Effector memory CD4-positive, alpha-beta T cell (primary cell): ENCODE results near the gene RAD51B.

ENCODE experiments used
- DNase-seq, 3 donors: peaks; one replicate each; pipeline ENCODE4 v3.0.0-alpha.2; 2020
- H3K27ac ChIP-seq: 2 replicates; pipeline ENCODE4 v1.7.0; 2013; ENCODE audit warnings: mild to moderate bottlenecking, low read length, moderate library complexity; ENCODE audit not compliant: insufficient read depth, poor library complexity, severe bottlenecking
- H3K27me3 ChIP-seq: replicated peaks from 2 replicates; pipeline ENCODE4 v1.7.0; 2013; ENCODE audit warnings: mild to moderate bottlenecking, low read length; ENCODE audit not compliant: insufficient read depth, control insufficient read depth, poor library complexity, severe bottlenecking
- H3K36me3 ChIP-seq: 2 replicates; pipeline ENCODE4 v1.7.0; 2013; ENCODE audit warnings: mild to moderate bottlenecking, low read length, moderate library complexity; ENCODE audit not compliant: control insufficient read depth, insufficient read depth
- H3K4me1 ChIP-seq: 2 replicates; pipeline ENCODE4 v1.7.0; 2013; ENCODE audit warnings: low read length, mild to moderate bottlenecking; ENCODE audit not compliant: control insufficient read depth, insufficient read depth, poor library complexity, severe bottlenecking
- H3K4me3 ChIP-seq: 2 replicates; pipeline ENCODE4 v1.7.0; 2013; ENCODE audit warnings: low read length, low read depth, mild to moderate bottlenecking; ENCODE audit not compliant: insufficient read depth, poor library complexity, severe bottlenecking
- H3K9me3 ChIP-seq: 2 replicates; pipeline ENCODE4 v1.7.0; 2013; ENCODE audit warnings: mild to moderate bottlenecking, low read length, moderate library complexity; ENCODE audit not compliant: control insufficient read depth

The RAD51B gene

DNA sequence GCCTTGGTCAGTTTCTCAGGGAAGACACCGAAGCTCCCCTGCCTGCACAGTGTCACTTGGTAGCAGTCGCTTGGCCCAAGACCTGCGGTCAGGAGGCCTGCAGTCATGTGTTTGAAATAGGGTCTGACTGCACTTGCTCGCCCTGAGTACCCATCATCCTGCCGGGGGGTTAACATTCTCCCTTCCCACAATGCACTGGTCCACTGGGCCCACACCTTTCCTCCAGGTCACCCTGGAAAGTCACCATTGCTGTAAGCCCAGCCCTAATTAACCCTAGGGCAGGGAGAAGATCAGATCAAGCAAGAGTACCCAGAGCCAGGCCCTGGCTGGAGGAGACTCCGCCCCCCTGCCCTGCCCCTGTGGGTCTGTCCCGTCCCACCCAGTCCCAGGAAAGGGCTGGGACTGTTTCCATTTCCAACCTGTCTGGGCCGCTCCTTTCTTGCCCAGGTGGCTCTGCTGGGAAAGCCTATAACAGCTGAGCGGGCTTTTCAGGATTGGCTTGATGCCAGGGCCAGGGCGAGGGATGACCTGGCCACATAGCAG is 886.2 kb downstream of the RAD51B start:
- no peak overlapping the region for H3K4me3 ChIP-seq
- DNase-seq, result no peak
- H3K36me3 ChIP-seq, result no peaks in the 10 kb centered on the region
- H3K27me3 ChIP-seq, result no peaks in the 10 kb centered on the region
- H3K9me3 ChIP-seq, result no peaks in the 10 kb centered on the region
- H3K4me1 ChIP-seq, result peaks cover 1% of the 10 kb centered on the region
- H3K27ac ChIP-seq, result no peak overlapping the region

DNA sequence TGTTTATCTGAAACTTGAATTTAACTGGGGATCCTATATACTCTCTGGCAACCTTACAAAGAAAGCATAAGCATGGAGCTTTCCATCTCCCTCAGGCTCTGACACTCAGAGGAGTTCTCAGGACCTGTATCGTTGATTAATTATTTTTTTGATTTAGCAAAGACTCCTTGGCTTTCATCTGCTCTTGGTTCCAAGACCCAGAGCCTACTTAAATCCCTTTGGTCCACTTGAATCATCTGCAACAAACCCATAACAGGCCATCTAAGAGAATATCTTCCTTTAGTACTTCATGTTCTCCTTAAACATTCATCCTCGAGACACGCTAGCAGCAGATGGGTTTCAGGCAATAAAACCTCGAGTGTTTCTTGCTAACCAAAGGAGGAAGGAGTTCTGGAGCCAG is 887.9 kb downstream of the RAD51B start:
- Histone ChIP-seq H3K27ac (no peak overlapping the region), H3K9me3 (no peaks in the 10 kb centered on the region), H3K4me1 (peaks cover 16% of the 10 kb centered on the region), H3K36me3 (no peaks in the 10 kb centered on the region), H3K4me3 (no peak overlapping the region), H3K27me3 (no peaks in the 10 kb centered on the region)
- no peak for DNase-seq

DNA sequence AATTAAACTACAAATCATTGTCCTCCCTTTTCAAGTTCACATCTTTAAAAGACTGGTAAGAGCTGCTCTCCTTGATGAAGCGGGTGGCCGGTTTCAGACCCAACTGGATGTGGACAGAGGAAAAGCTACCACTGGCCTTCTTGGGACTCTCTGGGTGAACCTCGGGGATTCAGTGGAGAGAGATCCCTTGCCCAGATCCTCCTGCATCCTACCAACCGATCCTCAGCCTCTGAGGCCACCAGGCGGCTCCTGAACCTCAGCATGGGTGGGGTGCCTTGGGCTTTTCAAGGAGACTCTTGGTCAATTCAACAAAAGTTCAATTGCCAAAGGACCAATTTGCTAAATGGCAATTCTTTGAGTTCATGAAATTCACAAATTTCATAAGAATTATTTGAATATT is 888.8 kb downstream of the RAD51B start:
- DNase-seq, result no peak
- no peaks in the 10 kb centered on the region for H3K9me3 ChIP-seq
- H3K27ac ChIP-seq, result no peak overlapping the region
- H3K27me3 ChIP-seq, result no peaks in the 10 kb centered on the region
- no peaks in the 10 kb centered on the region for H3K36me3 ChIP-seq
- H3K4me1 ChIP-seq, result peaks cover 25% of the 10 kb centered on the region
- no peak overlapping the region for H3K4me3 ChIP-seq

DNA sequence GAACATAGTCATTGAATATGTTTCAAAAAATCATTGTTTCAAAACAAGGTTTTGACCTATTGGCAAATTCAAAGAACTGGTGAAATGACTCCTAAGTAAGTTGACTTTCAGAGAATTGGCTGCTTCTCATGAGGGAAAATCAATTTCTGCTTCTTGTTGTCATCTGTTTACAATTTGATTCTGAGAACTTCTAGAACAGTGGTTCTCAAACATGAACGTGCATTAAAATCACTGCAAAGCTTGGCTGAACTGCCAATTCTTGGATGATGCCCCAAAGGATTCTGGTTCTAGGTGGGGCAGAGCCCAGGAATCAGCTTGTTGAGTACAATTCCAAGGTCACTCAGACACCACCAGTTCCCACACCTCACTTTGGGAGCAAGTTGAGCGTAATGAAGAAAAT is 889.4 kb downstream of the RAD51B start:
- Histone ChIP-seq H3K36me3 (no peaks in the 10 kb centered on the region), H3K27me3 (no peaks in the 10 kb centered on the region)

DNA sequence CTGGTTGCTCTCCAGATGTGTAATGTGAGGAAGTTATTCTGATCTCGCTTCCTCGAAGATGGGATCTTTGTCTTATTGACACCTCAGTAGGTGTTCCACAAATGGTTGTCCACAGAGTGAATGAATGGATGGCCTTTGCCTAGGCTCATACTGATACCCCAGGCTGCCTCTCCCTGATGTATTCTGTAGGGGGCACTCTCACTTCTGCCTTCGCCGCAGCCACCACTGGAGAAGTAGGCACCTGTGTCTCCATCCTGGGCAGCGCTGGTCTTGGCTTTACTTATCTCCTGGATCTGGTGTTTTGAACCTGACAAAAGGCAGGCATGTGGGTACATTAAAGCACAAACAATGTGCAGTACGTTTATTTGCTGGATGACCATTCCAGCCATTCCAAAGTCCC is 891.2 kb downstream of the RAD51B start:
- Histone ChIP-seq H3K4me3 (no peak overlapping the region), H3K27me3 (no peaks in the 10 kb centered on the region), H3K27ac (no peak overlapping the region), H3K4me1 (peaks cover 25% of the 10 kb centered on the region), H3K9me3 (no peaks in the 10 kb centered on the region), H3K36me3 (no peaks in the 10 kb centered on the region)
- no peak for DNase-seq

More for the DNA sequence above, 889.4 kb downstream of the RAD51B start:
- no peaks in the 10 kb centered on the region for H3K9me3 ChIP-seq
- no peak overlapping the region for H3K4me3 ChIP-seq
- no peak overlapping the region for H3K27ac ChIP-seq
- H3K4me1 ChIP-seq, result peaks cover 25% of the 10 kb centered on the region
- no peak for DNase-seq

DNA sequence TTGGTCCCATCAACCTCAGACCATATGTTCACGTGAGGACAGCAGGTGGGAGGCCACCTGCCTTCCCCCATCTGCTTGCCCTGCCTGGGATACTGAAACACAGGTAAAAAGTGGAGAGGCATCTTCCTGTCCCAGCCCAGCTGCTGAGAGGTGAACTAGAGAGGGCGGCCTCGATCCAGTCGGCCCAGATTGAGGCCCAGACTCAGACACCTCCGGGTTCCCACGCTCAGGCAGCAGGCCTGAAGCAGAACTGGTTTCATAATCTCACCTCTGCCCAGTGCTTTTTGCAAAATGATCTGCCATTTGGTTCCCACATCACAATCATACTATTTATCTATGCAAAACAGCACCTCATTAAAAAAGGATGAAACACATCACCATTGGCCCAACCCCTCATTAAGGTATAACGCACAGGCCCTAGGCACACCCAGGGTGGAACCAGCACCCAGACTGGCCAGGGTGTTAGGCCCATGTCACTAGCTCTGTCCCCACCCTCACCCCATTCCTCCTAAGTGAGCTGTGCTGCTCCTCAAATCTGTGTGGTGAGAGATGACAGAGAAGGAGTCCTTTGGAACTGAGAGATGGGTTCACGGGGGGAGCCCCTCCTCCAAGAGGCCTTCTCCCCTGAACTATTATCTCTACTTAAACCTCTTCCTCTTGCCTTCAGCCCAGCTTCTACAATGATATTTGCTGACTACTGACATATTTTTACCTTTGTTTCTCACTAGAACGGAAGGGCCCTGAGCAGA is 892.2 kb downstream of the RAD51B start:
- Histone ChIP-seq H3K4me1 (peaks cover 25% of the 10 kb centered on the region), H3K27me3 (no peaks in the 10 kb centered on the region), H3K36me3 (no peaks in the 10 kb centered on the region), H3K4me3 (no peak overlapping the region), H3K27ac (peak overlapping the region; percentile 55), H3K9me3 (no peaks in the 10 kb centered on the region)
- peak in 2 of 3 donors; percentile 7 to 12 for DNase-seq

DNA sequence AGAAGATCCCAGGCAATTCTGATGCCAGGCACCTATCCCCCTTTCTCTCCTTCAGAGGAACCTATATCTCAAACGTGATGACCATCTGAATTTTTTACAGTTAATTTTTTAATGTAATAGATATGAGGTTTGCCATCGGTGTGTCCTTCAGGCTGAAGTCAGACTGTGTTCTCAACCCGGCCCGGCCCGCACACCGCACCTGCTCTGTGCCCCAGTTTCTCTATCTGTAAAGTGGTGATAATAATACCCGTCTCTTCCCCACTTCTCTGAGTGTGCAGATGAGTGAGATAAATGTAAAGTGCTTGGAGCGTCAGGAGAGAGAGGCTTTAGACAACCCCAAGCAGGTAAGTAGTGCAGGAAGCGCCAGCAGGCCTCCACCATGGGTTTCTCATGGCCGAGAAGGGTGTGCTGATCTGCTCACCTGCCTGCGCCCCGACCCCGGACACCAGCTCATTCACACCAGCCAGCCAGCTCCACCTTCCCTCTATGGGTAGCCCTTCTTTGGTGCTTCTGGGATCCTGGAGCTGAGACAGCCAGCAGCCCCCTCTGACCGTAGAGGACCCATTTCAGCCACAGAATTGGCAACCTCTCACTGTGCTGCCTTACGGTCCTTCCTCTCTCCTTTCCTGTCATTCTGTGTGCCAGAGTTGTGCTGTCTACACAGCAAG is 893.3 kb downstream of the RAD51B start:
- no peak for DNase-seq
- no peaks in the 10 kb centered on the region for H3K27me3 ChIP-seq
- no peak overlapping the region for H3K4me3 ChIP-seq
- H3K27ac ChIP-seq, result peak overlapping the region; percentile 55
- no peaks in the 10 kb centered on the region for H3K9me3 ChIP-seq
- peaks cover 25% of the 10 kb centered on the region for H3K4me1 ChIP-seq
- H3K36me3 ChIP-seq, result no peaks in the 10 kb centered on the region

DNA sequence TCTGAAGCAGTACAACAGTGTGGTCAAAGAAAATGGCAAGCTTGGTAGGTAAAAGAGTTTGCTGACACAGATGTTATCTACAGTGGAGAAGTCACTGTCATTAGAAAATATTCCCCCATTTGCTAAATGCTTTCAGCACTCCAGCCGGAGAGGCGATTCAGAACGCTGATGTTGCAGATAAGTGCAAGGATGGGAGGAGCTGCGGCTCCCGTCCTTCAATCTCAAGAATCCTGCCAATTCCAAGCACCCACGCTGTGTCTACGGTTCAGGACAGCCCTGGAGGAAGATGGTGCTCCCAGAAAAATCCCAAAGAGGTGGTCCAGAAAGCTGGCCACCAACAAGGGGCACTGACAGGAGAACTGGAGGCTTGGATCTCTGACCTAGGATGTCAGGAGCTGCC is 894.2 kb downstream of the RAD51B start:
- H3K36me3 ChIP-seq, result no peaks in the 10 kb centered on the region
- no peaks in the 10 kb centered on the region for H3K9me3 ChIP-seq
- no peaks in the 10 kb centered on the region for H3K27me3 ChIP-seq
- no peak for DNase-seq
- H3K4me1 ChIP-seq, result peaks cover 25% of the 10 kb centered on the region
- H3K4me3 ChIP-seq, result no peak overlapping the region
- no peak overlapping the region for H3K27ac ChIP-seq

DNA sequence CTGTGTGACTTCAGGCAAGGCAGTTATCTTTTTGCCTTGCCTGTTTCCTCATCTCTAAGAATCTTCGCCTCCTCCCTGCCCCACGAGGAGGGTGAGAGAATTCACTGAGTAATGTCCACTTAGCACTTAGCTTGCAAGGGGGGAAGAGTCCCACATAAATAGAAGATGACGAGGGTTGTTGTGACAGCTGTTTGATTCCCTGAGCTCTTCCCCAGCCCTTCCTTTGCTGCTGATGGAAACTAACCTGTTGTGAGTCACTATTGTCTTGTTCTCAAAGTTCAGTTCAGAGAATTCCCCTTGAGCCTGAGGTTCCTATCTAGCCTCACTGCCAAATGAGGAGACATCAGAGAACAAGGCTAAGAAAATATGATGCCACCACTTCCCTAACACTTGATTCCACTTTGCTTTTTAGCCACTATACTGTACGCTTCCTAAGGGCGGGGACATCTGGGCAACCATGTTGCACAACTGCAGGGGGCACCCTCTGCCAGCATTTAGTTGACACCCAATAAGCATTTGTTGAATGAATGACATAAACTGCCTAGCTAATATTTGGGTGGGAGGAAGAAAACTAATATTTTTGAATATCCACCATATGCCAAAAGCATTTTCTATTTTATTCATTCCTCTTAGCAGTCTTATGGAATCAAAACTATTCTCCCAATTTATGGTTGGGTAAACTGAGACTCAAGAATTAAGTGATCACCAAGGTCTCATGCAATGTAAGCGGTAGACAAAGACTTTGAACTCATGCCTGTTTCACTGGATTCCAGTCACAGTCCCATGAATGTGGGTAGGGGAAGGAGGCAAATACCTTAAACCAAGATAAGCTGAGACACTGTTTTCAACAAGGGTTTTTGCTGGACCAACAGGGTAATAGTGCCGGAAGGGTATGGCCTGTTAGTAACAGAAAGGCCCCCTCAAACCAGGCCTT is 895.7 kb downstream of the RAD51B start:
- no peak overlapping the region for H3K27ac ChIP-seq
- H3K4me3 ChIP-seq, result no peak overlapping the region
- H3K27me3 ChIP-seq, result no peaks in the 10 kb centered on the region
- H3K9me3 ChIP-seq, result no peaks in the 10 kb centered on the region
- no peaks in the 10 kb centered on the region for H3K36me3 ChIP-seq
- no peak for DNase-seq
- H3K4me1 ChIP-seq, result peaks cover 25% of the 10 kb centered on the region
